ENCODE results near the gene HSD11B1.

DNA sequence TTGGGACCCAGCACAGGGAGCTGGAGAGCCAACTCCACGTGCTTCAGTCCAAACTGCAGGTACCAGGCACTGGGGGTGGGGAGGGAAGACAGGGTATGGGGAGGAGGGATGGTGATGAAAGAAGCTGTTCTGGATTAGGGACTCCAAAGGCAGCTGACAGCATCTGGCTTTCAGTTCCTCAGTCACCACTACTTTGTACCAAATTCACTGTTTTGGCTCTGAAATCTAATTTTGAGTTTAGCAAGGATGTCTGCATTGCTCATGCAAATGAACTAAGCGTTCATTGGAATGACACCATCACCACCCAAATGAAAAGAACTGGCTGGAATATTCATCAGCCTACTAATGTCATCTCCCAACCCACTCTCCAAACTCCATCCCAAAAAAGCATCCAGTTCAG lies 71.0 kb downstream of the HSD11B1 start:
- no peak for TF ChIP-seq CTCF (IDR thresholded peaks at IDR 0.05)
- no peak for TF ChIP-seq POLR2A (IDR thresholded peaks at IDR 0.05)

All from lower leg skin (tissue), 3 donors.